ENCODE results near the gene PIP4K2C.
"Not testable (repeated sequence)": the region's sequence is repeated elsewhere in the genome, so short reads cannot be mapped to it uniquely, and the experiment has no call there.

PIP4K2C gene

DNA sequence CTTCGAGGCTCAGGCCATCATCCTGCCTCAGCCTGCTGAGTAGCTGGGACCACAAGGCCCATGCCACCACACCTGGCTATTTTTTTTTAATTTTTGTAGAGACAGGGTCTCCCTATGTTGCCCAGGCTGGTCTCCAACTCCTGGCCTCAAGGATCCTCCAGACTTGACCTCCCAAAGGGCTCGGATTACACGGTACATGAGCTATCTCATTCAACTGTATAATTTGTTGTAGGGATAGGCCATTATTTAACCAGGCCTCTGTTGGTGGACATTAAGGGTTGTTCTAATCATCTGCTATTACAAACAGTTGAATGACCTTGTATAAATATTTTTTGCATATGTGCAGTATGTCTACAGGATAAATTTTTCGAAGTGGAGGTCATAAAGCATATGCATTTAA is 32.1 kb upstream of the PIP4K2C start:
- no peak for DNase-seq (ENCODE audit: low read depth)
- H3K4me3 ChIP-seq (ENCODE audit: control insufficient read depth, low read depth, low read length), result no peak overlapping the region
- TF ChIP-seq, protein P1, sequence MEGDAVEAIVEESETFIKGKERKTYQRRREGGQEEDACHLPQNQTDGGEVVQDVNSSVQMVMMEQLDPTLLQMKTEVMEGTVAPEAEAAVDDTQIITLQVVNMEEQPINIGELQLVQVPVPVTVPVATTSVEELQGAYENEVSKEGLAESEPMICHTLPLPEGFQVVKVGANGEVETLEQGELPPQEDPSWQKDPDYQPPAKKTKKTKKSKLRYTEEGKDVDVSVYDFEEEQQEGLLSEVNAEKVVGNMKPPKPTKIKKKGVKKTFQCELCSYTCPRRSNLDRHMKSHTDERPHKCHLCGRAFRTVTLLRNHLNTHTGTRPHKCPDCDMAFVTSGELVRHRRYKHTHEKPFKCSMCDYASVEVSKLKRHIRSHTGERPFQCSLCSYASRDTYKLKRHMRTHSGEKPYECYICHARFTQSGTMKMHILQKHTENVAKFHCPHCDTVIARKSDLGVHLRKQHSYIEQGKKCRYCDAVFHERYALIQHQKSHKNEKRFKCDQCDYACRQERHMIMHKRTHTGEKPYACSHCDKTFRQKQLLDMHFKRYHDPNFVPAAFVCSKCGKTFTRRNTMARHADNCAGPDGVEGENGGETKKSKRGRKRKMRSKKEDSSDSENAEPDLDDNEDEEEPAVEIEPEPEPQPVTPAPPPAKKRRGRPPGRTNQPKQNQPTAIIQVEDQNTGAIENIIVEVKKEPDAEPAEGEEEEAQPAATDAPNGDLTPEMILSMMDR (IDR thresholded peaks at IDR 0.05; ENCODE audit: control insufficient read depth, insufficient read depth, low read depth, low read length, missing control alignments), result no peak

GRCh38 chr12:57560516-57560915 is 30.5 kb upstream of the PIP4K2C start:
- DNase-seq (ENCODE audit: low read depth), result no peak
- H3K4me3 ChIP-seq (ENCODE audit: control insufficient read depth, low read depth, low read length), result no peak overlapping the region
- TF ChIP-seq, protein P1 (IDR thresholded peaks at IDR 0.05; ENCODE audit: control insufficient read depth, insufficient read depth, low read depth, low read length, missing control alignments), result no peak

DNA sequence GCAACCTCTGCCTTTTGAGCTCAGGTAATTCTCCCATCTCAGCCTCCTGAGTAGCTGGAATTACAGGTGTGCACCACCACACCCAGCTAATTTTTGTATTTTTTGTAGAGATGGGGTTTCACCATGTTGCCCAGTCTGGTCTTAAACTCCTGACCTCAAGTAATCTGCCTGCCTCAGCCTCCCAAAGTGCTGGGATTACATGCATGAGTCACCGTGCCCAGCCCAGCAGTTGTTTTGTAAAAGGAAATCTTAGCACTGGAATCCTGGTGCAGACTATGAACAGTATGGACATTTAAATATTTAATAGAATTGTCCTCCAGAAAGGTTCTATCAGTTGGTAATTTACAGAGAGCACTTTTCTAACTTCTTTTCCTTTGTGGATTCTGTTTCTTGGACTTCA is 29.9 kb upstream of the PIP4K2C start:
- not testable (repeated sequence) for H3K4me3 ChIP-seq (ENCODE audit: control insufficient read depth, low read depth, low read length); DNase-seq (ENCODE audit: low read depth)

DNA sequence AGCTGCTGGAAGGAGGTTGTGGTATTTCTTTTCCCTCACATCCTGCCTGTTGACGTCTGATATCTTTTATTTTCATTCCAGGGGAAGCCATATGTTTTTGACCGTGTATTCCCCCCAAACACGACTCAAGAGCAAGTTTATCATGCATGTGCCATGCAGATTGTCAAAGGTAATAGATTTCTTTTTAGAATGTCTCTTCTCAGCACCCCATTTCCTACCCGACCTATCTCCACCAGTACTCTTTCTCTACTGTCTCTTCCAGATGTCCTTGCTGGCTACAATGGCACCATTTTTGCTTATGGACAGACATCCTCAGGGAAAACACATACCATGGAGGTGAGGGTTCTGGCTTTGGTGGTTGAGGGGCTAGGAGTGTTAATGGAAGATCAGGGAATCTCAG is 27.6 kb upstream of the PIP4K2C start:
- TF ChIP-seq, protein P1 (IDR thresholded peaks at IDR 0.05; ENCODE audit: control insufficient read depth, insufficient read depth, low read depth, low read length, missing control alignments), result no peak
- no peak overlapping the region for H3K4me3 ChIP-seq (ENCODE audit: control insufficient read depth, low read depth, low read length)
- DNase-seq (ENCODE audit: low read depth), result no peak

DNA sequence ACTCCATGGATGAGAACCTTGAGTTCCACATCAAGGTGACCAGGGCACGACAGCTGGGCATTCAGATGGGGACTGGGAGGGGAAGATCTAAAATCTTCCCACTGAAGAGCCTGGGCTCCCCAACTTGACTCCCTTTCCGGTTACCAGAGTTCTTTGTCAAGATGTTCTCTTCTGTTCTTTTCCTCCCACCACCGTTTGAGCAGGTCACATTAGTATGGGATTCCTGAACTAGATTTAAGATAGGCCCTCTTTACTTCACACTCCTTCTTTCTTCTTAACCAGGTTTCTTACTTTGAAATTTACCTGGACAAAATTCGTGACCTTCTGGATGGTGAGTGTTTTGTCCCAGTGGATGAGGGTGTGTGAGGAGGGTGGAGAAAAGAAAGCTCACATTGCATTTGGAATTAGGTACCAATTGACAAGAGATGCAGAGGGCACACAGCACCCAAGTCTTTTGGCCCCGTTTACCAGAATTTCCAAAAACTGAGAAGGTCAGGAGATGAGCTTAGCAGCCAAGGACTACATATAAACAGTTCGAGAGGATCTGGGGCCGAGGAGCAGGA is 26.7 kb upstream of the PIP4K2C start:
- TF ChIP-seq, protein P1 (IDR thresholded peaks at IDR 0.05; ENCODE audit: control insufficient read depth, insufficient read depth, low read depth, low read length, missing control alignments), result no peak
- H3K4me3 ChIP-seq (ENCODE audit: control insufficient read depth, low read depth, low read length), result no peak overlapping the region
- no peak for DNase-seq (ENCODE audit: low read depth)

GRCh38 chr12:57568838-57569237 is 22.2 kb upstream of the PIP4K2C start:
- H3K4me3 ChIP-seq (ENCODE audit: control insufficient read depth, low read depth, low read length), result no peak overlapping the region
- TF ChIP-seq, protein P1 (IDR thresholded peaks at IDR 0.05; ENCODE audit: control insufficient read depth, insufficient read depth, low read depth, low read length, missing control alignments), result no peak
- no peak for DNase-seq (ENCODE audit: low read depth)

DNA sequence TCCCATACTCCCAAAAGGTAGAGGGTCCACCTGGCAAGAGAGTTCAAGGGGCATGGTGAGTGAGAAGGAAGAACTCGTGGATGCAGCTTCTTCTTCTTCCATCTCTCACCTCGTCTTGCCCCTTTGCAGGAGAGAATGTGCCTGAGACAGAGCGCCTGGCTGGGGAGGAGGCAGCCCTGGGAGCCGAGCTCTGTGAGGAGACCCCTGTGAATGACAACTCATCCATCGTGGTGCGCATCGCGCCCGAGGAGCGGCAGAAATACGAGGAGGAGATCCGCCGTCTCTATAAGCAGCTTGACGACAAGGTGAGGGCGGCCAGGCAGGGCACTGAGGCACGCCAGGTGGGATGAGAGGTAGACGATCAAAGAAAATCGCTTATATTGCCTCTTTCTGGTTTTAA is 21.1 kb upstream of the PIP4K2C start:
- TF ChIP-seq, protein P1 (IDR thresholded peaks at IDR 0.05; ENCODE audit: control insufficient read depth, insufficient read depth, low read depth, low read length, missing control alignments), result no peak
- H3K4me3 ChIP-seq (ENCODE audit: control insufficient read depth, low read depth, low read length), result no peak overlapping the region
- DNase-seq (ENCODE audit: low read depth), result no peak

DNA sequence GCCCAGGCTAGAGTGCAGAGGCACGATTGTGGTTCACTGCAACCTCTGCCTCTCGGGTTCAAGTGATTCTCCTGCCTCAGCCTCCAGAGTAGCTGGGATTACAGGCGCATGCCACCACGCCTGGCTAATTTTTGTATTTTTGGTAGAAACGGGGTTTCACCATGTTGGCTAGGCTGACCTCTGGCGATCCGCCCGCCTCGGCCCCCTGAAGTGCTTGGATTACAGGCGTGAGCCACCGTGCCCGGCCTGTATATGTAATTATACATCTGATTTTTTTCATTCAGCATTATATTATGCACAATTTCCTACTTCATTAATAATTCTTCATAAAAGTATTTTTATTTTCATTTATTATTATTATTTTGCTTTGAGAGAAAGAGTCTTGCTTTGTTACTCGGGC is 20.6 kb upstream of the PIP4K2C start:
- not testable (repeated sequence) for DNase-seq (ENCODE audit: low read depth); H3K4me3 ChIP-seq (ENCODE audit: control insufficient read depth, low read depth, low read length)
